ENCODE measurements around the gene VPS16.

VPS16 gene

GRCh38 chr20:2866236-2866635, 25.7 kb downstream of the VPS16 start:
- in situ Hi-C loops (cut with HindIII; ENCODE audit: low sequenced_read_pairs) = loop anchor here (5.0 kb wide), 1 partner anchor 104 kb away; no protein-coding TSS in a partner anchor

DNA sequence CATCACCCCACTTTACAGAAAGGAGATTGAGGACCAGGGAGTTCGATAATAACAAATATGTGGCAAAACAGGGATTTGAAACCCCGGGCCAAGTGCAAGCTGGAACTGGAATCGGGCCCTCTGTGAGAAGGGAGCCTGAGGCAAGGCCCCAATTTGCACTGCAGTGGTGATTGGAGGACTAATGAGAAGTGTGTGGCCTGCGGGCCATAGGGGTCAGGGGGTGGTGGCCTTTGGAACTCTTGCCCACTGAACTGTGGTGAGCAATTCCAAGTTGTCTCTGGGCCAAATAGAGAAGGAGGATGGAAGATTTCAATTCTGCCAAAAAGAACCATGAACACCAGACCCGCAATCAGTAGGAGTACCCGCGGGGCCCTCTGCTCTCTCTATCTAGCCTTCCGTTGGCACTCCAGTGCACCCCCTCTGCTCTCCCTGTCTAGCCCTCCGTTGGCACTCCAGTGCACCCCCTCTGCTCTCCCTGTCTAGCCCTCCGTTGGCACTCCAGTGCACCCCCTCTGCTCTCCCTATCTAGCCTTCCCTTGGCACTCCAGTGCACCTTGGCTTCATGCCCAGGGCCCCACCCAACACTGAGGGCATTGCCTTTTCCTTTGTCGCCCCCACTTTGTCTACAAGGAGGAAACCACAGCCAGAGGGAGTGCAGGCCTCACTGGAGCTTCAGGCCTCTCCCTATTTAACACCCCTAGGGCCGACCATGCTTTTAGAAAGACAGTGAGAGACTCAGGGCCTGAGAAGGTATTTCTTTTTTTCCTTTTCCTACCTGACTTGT, 26.7 kb downstream of the VPS16 start:
- in situ Hi-C loops (cut with HindIII; ENCODE audit: low sequenced_read_pairs) = loop anchor here (5.0 kb wide), 1 partner anchor 105 kb away; no protein-coding TSS in a partner anchor

DNA sequence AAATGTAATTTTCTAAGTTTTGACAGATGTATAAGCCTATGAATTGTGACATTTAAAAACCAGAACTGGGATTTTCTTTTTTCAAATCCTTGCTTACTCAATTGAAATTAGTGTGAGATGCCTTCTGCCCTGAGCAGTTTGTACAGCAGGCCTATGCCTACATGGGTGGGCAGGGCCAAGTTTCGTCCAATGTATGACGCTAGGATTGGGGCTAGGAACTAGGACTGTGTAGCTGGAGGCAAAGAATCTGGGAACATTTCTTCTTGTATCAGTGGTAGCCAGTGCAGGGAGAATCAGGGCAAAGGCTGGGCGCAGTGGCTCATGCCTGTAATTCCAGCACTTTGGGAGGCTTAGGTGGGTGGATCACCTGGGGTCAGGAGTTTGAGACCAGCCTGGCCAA, 28.8 kb downstream of the VPS16 start:
- in situ Hi-C loops (cut with HindIII; ENCODE audit: low sequenced_read_pairs) = loop anchor here (5.0 kb wide), 1 partner anchor 107 kb away; no protein-coding TSS in a partner anchor

- in situ Hi-C loops (cut with HindIII; ENCODE audit: low sequenced_read_pairs) = no loop called here
Measured at GRCh38 chr20:2871111-2871465, 30.5 kb downstream of the VPS16 start.

GRCh38 chr20:2871661-2872458, 31.3 kb downstream of the VPS16 start:
- in situ Hi-C loops (cut with HindIII; ENCODE audit: low sequenced_read_pairs) = no loop called here

DNA sequence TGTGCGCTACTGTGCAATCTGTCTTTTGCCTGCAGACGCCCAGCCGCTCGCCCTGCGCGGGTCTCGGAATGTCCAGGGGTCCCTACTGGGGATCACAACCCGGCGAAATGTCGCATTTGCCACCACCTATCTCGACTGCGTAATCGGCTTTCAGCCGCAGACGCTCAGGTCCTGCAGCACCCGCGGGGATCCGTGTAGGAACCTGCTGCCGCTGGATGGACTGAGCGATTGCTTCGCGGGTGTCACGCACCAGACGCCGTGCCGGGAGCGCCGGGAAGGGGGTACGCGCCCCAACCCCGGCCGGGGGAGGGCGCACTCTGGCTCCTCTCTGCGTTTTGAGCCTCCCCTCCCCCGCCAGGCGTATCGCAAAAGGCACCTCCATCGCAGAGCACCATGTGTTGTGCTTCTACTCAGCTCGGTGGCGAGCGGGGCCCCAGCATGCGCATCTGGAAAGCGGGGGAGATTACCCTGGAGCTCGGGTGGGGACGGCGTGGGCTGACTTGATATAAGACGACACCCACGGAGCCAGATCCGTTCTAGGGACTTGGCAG, 32.0 kb downstream of the VPS16 start:
- in situ Hi-C loops (cut with HindIII; ENCODE audit: low sequenced_read_pairs) = no loop called here

GRCh38 chr20:2873010-2873746, 32.6 kb downstream of the VPS16 start, which contains the start of gene PTPRA:
Gene PTPRA (plus strand): TSS chr20:2873481. CDS start chr20:2964278, 90,797 bp downstream.
- in situ Hi-C loops (cut with HindIII; ENCODE audit: low sequenced_read_pairs) = no loop called here

DNA sequence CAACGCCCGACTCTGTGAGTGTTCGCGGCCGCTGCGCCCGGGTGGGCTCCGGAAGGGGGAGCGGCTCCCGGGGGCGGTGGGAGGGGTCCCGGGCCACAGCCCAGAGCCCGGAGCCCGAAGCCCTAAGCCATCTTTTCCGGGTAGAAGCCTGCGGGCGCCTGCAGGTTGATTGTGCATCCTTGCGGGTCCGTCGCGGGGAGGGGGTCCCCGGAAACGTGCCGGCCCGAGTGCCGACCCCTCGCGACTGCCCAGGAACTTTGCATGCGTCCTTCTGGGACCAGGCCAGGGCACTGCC, 33.1 kb downstream of the VPS16 start:
- in situ Hi-C loops (cut with HindIII; ENCODE audit: low sequenced_read_pairs) = no loop called here

- in situ Hi-C loops (cut with HindIII; ENCODE audit: low sequenced_read_pairs) = no loop called here
Measured at GRCh38 chr20:2874456-2874855, 33.9 kb downstream of the VPS16 start.

DNA sequence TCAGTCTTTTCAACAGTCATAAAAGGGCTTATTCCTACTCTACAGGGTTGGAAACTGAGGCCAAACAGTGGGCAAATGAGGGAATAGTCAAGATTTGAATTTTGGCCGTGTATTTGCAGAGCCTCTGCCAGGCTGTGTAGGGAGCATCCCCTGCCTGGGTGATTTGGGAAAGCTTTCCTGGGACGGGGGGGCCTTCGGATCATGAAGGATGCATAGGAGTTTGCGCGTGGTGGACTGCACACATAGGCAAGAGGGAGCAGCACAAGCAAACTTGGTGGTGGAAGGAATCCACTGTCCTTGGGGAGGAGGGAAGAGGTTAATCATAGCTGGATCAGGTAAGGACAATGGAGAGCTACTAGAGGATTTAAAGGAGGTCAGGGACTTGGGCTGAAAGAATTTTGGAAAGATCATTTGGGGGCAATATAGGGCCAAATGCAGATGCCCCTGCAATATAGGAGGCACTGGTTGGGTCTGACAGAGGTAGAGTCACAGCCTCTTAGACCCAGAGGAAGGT, 35.2 kb downstream of the VPS16 start:
- in situ Hi-C loops (cut with HindIII; ENCODE audit: low sequenced_read_pairs) = no loop called here

DNA sequence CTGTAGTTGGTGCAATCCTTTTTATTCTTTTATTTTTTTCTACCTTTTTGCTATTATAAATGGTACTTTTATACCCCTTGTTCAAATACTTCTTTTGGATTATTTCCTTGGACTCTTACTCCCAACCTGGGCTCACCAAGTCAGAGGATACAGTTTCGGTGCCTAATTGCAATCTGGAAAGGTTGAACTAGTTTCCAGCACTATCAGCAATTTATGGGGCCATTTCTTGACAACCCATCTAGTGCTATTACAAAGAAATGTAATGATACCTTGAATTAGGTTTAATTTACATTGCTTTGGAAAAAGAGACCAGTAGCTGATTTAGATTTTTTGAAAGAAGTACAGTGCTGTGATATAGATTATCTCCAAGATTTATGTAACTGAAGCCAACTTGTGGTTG, 38.0 kb downstream of the VPS16 start:
- in situ Hi-C loops (cut with HindIII; ENCODE audit: low sequenced_read_pairs) = no loop called here

DNA sequence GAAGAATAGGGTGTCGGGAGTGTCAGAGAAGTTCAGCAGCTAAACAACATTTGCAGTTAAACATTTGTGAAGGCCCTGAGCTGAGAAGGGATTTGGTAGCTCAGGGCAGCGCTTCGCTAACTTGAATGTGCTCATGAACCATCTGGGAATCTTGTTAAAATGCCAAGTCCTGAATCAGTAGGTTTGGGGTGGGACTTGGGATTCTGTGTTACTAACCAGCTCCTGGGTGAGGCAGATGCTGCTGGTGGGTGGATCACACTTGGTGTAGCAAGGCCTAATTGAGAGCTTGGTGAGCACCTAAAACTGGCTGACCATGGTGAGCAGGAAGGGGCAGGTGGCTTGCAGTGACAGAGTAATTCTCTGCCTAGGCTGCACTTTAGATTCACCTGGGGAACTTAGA, 38.6 kb downstream of the VPS16 start:
- in situ Hi-C loops (cut with HindIII; ENCODE audit: low sequenced_read_pairs) = no loop called here

DNA sequence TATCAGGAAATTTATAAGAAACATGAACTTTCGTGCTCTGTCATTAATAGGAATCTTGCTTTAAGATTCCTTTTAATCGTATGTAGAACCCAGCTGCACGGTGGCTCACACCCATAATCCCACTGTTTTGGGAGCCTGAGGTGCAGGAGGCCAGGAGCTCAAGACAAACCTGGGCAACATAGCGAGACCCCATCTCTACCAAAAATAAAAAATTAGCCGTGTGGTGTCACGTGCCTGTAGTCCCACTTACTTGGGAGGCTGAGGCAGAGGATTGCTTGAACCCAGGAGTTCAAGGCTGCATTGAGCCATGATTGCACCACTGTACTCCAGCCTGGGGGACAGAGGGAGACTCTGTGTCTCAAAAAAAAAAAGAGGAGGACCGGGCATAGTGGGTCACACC, 40.1 kb downstream of the VPS16 start:
- in situ Hi-C loops (cut with HindIII; ENCODE audit: low sequenced_read_pairs) = no loop called here

DNA sequence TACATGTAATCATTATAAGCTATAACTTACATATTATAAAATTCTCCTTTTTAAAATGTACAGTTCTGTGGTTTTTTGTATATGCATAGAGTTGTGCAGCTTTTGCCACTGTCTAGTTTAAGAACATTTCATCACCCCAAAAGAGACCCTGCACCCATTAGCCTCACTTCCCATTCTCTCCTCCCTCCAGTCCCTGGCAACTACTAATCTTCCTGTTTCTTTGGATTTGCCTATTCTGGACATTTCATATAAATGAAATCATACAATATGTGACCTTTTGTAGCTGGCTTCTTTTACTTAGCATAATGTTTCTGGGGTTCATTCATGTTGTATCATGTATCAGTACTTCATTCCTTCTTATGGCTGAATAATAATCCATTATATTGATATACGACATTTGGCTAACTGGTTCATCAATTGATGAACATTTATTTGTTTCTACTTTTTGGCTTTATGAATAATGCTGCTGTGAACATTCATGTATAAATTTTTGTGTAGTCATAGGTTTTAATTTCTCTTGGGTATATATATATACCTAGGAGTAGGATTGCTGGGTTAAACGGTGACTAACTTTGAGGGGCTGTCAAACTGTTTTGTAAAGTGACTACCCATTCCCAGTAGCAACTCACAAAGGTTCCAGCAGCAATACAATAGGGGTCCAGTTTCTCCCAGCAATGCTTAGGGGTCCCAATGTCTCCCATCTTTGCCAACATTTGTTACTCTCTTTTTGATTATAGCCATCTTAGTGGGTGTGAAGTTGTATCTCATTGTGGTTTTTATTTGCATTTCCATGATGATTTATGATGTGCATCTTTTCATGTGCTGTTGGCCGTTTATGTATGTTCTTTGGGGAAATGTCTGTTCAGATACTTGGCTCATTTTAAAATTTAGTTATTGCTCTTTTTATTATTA, 43.4 kb downstream of the VPS16 start:
- in situ Hi-C loops (cut with HindIII; ENCODE audit: low sequenced_read_pairs) = no loop called here

DNA sequence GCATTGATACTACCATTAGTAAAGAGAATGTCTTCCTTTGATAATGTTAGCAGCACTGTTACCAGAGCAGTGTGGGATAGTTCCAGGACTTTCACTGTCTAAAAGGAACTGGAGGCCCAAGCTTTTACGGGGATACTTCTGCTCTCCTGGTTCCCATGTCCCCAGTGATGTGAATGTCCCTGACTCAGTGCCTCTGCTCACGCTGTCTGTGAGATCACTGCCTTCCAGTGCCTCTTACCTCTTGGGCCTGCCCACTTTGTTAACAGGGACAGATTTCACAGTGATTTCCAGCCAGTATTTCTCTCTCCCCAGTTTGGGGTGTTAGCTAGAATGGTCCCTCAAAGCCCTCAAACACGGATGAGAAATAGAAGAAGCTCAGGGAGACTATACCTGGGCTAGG, 47.2 kb downstream of the VPS16 start:
- in situ Hi-C loops (cut with HindIII; ENCODE audit: low sequenced_read_pairs) = no loop called here

GRCh38 chr20:2888224-2888955, 47.8 kb downstream of the VPS16 start:
- in situ Hi-C loops (cut with HindIII; ENCODE audit: low sequenced_read_pairs) = no loop called here

GRCh38 chr20:2889209-2889608, 48.7 kb downstream of the VPS16 start:
- in situ Hi-C loops (cut with HindIII; ENCODE audit: low sequenced_read_pairs) = no loop called here

GRCh38 chr20:2889797-2890196, 49.3 kb downstream of the VPS16 start:
- in situ Hi-C loops (cut with HindIII; ENCODE audit: low sequenced_read_pairs) = no loop called here

GRCh38 chr20:2890742-2891141, 50.2 kb downstream of the VPS16 start:
- in situ Hi-C loops (cut with HindIII; ENCODE audit: low sequenced_read_pairs) = no loop called here
